ENCODE results near the gene POU2F3.
"Not testable (repeated sequence)": the region's sequence is repeated elsewhere in the genome, so short reads cannot be mapped to it uniquely, and the experiment has no call there.

Gene POU2F3

DNA sequence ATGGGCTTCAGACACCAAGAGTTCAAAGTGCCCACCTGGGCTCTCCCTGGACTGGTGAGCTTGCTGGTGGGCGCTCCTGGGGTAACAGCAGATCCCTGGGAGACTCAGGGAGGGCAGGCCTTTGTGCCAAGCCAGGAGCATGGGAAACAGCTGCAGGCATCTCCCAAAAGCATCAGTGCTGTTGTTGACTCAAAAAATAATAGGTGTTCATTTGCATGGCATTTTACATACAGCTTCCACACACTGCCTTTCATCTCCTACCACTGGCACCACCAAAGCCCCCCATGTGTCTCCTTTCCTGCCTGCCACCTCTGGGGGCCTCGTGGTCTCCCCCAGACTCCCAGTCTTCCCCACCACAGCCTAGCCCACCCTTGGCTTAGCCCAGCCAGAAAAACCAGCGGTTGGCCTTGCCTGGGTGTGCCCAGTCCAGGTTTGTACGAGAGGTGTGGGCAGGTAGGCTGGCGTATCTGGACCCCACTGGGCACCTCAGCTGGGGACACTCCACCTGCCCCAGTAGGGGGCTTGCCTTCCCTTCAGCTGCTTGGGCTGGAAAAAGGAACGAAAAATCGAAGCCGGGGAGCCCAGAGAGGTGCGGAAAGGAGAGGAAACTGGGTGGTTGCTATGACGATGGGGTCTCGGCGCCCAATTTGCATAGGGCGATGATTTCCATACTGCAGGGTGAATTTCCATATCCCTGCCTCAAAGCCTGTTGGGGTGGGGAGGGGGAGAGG, 15.0 kb downstream of the POU2F3 start:
- DNase-seq, result no peak

DNA sequence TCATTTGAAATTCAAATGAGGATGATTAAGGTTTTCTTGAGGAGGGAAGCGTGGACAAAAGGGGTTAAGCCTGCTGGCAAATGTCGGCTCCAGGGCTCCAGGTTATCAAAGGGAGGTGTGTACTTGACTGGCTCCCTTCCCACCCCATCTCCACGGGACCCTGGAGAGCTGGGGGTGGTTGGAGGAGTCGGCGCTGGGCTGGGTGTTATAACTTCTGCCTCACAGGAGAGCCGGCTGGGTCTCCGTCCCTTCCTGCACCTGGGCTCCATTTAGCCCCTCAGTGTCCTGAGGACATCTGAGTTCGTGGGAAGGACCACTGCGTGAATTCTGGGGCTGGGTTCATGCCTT, 15.6 kb downstream of the POU2F3 start:
- no peak for DNase-seq

DNA sequence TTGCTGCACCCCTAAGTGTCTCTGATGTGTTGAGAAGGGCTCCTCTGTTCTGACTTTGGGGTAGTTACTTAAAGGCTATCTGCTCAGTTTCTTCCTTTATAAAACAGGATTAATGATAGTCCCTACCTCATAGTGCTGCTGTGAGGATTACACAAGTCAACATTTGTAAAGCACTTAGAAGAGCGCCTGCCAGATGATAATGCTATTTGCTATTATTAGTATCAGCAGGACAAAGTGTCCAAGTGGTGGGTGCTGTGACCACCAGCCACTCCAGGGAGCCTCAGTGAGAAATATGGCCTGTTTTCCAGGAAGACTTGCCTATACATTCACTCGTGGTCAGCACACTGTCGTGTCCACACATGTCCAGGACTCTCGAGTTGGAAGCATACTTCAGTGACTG, 16.2 kb downstream of the POU2F3 start:
- no peak for DNase-seq

DNA sequence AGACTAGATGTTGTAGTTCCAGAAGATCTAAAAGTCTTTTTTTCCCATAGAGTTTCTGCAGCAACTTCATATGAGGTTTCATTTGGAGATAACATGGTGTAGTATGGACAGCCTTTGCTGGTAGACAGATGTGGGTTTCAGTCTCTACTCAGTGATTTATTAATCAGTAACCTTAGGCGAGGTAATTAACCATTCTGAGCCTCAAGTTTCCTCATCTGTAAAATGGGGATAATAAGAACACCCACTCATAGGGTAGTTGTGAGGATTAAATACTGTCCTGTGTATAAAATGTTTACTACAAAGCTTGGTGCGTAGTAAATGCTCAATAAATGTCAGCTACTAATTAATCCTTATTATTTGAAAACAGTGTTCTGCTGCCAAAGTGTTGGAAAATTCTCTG, 16.8 kb downstream of the POU2F3 start:
- DNase-seq, result no peak

DNA sequence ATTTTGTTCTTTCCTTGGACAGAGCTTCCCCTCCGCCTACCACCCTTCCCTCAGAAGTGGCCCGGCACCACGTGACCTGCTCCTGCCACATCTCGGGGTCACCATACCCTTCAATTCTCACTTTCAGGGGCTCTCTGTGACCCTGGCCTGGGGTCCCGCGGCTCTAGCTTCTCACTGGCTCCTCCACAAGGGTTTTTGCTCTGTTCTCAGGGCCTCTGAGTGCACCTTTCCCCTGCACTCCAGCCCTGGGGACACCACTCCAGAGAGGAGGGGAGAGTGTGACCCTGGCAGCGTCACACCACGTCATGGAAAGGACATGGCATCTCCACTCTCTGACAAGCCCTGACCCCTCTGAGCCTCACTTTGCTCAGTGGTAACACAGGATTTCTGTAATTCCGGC, 17.4 kb downstream of the POU2F3 start:
- DNase-seq, result no peak

DNA sequence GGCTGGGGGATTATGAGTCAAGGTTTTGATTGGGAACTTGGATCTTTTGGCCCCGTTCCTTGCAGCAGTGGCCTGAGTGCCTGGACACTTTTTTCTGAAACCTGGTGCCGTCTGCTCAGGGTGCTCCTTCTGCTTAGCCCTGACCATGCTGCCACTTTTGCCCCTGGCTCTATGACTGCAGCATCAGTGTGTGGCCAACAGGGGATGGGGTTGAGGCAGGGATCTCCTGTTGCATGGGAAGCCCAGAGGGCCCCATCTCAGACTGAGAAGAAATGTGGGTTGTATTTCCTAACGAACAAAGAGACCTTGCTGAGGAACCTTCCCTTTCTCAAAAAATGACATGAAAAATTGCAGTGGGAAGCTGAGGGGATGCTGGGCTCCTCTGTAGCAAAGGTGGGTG, 18.7 kb downstream of the POU2F3 start:
- no peak for DNase-seq

DNA sequence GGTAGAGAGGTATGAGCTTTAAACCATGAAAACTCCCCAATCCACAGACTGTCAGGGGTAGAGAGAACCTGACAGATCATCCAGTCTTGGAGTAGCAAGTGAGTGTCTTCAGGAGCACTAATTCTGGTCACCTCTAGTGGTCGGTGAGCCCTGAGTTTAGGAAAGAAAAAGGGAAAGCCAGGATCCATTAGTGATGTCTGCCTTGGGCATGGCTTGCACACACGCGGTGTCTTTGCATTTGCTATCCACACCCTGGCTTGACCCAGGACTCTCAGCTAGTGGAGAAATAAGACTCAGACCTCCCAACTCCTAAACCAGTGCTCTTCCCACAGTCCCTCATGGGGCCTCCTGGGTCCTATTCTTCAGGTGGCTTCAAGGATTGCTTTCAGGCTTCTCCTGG, 19.3 kb downstream of the POU2F3 start:
- DNase-seq, result no peak

DNA sequence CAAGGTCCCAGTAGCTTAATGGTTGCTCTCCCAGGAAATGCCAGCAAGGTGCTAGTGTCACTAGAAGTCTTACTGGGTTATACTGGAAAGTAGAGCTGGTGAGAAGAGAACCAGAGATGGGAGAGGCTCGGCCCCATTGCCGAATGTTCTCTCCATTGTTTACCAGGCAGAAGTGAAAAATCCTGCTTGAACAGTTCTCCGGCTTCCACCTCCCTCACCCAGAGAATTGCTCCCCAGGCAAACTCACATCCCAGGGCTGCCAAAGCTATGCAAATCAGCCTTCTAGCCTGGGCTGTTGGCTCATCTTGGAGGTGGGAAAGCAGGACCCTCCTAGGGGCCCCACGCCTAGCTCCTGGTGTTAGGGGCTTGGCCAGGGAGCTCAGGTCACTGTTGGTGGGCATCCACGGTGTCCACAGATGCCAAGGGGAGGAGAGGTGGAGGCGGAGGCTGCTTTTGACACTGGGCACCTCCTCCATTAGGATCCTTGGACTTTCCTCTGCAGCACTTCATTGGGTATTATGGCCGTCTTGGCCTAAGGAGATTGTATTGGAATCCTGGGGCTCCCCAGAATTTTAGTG, 20.1 kb downstream of the POU2F3 start:
- DNase-seq, result no peak

DNA sequence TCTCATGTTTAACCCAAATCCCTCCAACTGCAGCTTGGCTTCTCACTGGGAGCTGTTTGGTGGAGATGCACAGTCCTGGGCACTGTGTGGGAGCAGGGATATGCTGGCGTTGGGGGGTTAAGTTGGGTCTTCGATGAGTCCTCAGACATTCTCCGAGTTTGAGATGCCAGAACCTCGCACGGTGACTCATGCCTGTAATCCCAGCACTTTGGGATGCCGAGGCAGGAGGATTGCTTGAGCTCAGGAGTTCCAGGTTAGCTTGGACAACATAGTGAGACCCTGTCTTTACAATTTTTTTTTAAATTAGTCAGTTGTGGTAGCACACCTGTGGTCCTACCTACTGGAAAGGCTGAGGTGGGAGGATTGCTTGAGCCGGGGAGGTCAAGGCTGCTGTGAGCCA, 20.7 kb downstream of the POU2F3 start:
- no peak for DNase-seq

DNA sequence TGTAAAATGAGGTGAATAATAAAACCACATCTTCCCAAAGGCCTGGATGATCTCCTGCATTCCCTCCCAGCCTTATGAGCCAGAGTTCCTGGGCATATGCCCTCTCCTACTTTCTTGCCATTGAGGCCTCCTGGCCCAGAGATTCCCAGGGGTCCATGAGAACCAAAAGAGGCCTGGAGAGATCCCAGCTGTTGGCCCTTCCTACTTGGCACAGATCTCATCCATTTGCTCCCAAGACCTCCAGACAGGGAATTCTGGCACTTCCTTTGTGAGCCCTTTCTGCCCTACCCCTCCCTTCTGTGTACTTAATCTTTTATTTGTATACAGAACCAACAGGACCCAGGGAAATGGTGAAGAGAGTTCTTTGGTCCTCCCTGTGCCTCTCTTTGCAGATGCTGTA, 21.4 kb downstream of the POU2F3 start:
- DNase-seq, result no peak

DNA sequence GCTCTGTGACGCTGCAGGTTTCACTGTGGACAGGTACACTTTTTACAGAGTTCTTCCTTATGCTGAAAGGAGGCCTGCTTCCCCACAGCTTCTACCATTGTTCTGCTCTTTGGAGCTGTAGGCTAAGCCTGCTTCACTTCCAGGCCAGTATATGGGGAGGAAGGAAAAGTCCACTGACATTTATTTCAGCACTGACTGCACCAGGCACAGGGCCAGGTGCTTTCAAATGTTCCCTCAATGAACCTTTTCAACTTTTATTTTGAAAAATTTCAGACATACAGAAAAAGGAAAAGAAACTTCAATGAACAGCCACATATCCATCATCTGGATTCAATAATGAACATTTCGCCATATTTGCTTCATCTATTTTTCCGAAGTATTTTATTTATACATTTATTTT, 22.0 kb downstream of the POU2F3 start:
- no peak for DNase-seq

DNA sequence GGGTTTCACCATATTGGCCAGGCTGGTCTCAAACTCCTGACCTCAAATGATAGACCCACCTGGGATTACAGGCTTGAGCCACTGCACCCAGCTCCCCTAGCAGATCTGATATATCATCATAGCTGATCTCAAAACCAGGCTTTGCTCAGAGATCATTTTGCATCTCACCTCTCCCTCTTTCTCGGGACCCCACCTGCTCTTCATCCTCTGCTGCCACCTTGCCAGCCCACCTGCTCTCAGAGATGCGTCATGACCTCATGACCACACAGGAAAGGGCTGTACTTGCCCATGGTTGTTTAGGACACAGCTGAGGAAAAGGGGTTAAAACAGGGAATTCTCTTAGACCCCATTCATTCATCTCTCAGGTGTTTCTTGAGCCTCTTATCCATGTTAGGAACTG, 27.4 kb downstream of the POU2F3 start:
- no peak for DNase-seq

DNA sequence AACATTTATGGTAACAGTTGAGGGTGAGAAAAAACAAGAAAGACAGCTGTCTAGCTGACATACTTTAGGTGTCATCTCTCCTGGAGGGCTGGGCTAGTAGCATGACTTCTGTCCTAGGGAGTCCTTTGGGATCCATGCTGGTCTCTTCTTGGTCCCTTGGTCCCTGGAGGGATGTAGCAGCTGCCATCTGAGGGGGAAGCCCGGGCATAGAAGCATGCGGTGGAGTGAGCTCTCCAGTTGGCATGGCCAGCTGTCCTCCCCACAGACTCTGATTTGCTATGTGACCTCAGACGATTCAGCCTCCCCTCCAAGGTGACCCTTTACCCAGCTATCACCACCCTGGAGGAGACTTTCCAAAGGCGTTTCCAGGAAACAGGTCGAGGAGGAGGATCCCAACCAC, 28.7 kb downstream of the POU2F3 start:
- DNase-seq, result no peak

DNA sequence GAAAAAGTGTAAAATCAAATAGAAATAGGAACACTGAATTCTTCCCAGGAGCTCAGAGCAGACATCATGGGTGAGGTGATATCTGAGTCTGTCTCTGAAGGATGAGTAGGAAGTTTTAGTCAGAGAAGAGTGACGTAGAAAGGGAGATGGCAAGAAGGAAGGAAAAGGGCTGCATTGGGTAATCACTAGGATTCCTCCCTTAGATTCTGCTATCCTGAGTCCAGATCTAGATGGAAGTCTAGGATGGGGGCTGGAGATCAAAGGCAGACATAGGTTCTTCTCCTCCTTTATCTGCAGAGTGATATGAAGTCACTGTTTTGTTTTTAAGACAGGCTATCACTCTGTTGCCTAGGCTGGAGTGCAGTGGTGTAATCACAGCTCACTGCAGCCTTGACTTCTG, 30.4 kb downstream of the POU2F3 start:
- DNase-seq, result no peak

DNA sequence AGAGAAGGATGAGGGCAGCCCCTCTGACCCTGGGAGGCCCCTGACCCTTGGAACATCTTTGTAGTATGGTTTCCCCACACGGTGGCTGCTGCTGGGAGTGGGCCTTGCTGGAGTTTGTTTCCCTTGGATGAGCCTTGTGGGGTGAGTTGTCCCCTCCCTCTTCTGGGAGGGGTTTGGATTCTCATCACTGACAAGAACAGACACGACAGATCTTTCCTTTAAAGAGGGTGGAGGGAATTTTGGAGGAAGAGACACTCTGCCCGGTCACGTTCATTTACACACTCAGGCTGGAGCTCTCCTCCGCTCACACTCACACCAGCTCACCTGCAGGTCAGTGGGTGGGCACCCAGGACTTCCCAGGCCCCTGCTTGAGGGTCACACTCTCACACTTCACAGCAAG, 31.7 kb downstream of the POU2F3 start:
- no peak for DNase-seq

DNA sequence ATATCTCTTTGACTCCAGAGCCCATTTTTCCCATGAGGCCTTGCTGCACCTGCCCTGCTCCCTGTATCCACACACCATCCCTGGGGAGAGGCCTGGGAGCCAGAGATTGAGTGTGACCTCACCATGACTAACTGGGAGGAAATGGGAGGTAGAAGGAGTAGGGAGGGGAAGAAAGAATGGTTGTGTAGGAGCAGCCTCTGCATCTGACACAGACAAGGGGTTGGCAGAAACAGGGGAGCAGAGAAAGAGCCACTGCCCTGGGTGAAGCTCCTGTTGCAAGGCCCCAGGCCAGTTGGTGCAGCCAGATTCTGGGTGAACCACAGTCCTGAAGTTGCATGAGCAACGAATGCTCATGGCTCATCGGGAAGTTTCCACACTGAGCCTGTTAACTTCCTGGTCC, 32.4 kb downstream of the POU2F3 start:
- DNase-seq, result no peak

DNA sequence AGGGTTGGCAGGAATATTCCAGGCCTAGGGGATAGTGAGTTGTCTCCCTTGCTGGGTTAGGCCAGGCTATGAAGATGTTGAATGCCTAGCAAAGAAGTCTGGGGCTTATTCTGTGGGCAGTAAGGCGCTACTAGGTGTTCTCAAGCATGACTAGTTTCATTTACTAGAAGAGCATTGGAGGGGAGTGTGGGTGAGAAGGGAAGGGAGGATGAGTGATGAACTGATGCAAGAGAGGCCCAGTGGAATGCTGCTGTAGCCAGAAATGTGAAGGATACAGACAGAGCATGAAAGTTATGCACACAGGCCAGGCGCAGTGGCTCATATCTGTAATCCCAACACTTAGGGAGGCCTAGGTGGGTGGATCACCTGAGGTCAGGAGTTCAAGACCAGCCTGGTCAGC, 33.5 kb downstream of the POU2F3 start:
- no peak for DNase-seq

DNA sequence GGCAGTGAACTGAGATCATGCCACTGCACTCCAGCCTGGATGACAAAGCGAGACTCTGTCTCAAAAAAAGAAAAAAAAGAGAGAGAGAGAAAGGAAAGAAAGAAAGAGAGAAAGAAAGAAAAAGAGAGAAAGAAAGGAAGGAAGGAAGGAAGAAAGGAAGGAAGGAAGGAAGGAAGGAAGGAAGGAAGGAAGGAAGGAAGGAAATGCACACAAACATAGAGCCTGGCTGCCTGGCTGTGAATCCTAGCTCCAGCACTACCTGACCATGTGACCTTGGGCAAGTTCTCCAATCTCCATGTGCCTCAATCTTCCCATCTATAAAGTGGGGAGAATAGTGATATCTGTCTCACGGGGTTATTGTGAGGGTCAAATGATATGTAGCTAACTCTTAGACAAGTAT, 34.0 kb downstream of the POU2F3 start:
- DNase-seq, result not testable (repeated sequence)

DNA sequence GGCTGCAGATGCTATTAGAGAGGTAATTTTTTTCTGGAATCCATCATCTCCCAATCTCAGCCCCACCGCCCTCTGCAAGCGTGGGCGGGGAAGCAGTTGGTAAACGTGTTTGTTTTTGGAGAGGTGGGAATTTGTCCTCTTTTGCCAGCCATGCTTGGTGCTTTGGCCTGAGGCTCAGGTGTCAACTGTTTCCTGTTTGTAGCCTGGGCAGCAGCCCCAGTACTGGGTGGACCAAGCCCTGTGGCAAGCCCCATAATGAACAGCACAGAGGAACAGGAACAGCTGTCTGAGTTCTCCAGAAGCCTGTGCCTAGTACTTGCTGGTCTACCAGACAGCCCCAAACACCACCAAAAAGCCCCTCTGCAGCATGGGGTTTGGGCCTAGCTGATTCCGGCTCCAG, 39.6 kb downstream of the POU2F3 start:
- no peak for DNase-seq

DNA sequence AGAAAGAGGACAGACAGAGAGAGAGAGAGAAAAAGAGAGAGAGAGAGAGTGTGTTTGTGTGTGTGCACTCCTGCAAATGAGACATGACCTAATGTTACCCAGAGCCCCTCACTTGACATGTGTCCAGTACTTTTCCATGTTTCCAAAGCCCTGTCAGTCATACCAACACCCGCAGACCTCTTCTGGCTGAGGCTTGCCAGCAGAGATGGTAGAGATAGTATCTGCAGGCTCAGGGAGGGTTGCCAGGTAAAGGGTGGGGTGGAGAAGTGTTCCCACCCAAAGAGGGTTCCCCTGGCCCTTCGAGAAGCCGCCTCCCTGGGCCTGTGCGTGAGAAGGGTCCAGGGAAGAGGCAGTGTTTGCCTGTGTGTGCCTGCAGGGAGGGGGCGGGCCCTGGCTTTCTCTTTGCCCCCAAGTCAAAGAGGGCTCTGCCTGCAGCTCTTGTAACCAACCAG, 40.7 kb downstream of the POU2F3 start:
- DNase-seq, result no peak

DNA sequence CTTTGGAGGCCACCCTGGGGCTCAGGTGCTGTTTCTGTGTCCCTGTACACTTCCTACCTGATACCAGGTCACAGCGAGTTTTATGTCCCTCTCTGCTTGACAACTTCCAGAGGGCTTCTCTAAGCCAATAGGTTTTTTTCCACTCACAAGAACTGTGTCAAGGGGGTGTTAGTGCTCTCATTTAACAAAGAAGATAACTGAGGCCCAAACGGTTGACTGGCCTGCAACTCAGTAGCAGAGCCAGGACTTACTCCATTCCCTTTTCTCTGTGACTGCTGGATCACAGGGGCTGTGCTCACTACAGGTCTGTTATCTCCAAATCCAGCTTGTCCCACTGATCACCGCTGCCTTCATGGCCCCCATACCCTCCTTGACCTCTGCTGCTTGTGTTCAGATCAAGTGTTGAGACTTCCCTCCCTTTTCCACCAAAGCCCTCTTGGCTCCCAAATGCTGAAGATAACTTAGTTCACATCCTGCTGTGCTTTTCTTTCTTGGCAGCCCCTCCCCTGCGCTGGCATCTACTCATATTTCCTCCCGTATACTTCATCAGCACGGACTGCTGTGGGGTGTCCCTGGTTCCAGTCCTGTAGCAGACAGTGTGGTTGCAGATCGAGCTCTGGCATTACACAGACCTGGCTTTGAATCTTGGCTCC, 41.3 kb downstream of the POU2F3 start:
- no peak for DNase-seq

DNA sequence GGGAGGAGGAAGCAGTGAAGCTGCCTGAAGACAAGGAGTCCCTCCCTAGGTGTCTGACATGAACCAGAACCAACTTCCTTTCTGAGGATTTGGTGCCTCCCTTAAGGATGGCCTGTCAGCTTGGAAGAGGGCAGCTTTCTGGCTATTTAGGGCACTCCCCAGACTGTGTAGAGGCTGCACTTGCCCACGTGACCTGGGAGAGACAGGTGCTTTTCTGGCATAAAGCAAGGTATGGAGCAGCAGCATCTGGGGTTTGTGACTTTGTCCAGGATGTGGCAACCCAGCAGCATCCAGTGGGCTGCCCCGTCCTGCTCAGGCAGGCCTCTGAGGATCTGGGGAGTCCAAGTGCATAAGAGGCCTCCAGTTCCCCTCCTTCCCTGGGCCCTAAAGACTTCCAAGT, 43.2 kb downstream of the POU2F3 start:
- no peak for DNase-seq

DNA sequence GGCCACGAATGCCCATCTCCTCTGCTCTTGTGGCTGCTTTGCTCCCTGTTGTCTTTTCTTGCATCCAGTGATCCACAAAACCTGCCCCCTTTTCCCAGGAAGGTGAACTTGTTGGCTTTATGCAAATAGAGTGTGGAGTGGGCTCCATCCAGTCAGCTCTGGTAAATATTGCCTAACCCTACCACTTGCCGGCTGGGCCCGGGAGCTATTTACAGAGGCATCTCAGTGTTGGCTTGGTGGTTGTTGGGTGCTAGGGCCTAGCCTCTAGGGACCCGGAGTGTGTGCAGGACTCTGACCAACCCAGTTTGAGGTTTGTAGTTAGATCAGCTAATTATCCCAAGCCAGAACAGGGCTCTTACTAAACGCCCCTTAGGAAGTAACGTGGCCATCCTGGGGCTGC, 44.3 kb downstream of the POU2F3 start:
- no peak for DNase-seq

DNA sequence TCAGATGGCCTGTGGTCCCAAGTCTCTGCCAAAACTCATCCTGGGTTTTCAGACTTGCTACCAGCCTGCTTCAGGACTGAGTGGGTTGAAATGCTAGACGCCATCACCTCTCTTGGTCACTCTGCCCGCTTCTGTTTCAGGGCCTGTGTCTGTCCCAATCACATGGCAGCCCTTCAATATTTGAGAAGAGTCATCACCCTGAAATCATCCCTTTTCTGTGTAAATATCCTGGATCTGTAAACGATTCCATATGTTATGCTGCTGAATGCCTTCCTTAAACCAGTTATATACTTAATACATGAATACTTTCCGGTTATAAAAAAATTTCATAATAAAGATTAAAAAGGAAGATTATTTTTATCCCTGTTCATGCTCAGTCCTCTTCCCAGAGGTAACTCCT, 45.3 kb downstream of the POU2F3 start:
- no peak for DNase-seq

DNA sequence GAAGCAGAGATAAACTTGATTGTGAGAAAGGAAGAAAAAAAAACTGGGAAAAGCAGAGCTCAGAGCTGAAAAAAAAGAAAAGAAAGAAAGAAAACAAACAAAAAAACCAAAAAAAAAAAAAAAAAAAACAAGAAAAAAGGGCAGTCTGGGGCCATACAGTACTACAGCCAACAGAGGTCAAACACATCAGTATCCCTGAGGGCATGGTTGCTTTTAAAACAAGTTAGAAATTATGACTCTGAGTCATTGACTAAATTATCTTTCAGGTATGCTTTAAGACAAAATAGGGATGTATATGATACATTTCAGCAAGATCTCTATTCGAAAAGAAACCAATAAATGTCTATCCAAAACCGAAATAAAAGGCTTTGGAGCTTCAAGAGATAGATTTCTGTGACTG, 48.1 kb downstream of the POU2F3 start:
- DNase-seq, result no peak
